ENCODE data around the gene FOXL3. TPM values are rescaled to one million over a fixed set of nuclear protein-coding genes. Genes with fewer than 3 reads are reported as not detected.
A peak's percentile ranks its signal among the peaks of the same experiment; 100 is the strongest.

The FOXL3 gene
- polyA plus RNA-seq, 3 donors: not detected

GRCh38 chr7:271266-272107 is 18.5 kb upstream of the FOXL3 start:
- H3K27ac ChIP-seq (ENCODE audit: low read depth in 1 of 2, low read length in 2 of 2): no peak overlapping the region
- no peaks in the 10 kb centered on the region for H3K79me2 ChIP-seq (ENCODE audit: insufficient read depth, low read length)
- Mint-ChIP-seq H3K9me3 (peaks cover 36 to 56% (median 44%) of the 10 kb centered on the region in 7 donors), H3K27ac (no peak overlapping the region), H3K4me1 (peaks cover 2% of the 10 kb centered on the region), H3K27me3 (ENCODE audit: low read depth in 3 of 3) (peaks cover 1 to 9% (median 7%) of the 10 kb centered on the region in 3 donors), H3K36me3 (no peaks in the 10 kb centered on the region), H3K4me3 (no peak overlapping the region)
- intact Hi-C loops (cut with micrococcal nuclease): no loop called here
- no peaks in the 10 kb centered on the region for H3K36me3 ChIP-seq (replicated peaks in 1 of 2; ENCODE audit: control insufficient read depth in 1 of 2, insufficient read depth in 2 of 2, low read length in 2 of 2)
- H3K27me3 ChIP-seq (ENCODE audit: control insufficient read depth in 2 of 2, insufficient read depth in 2 of 2, low read length in 2 of 2): no peaks in the 10 kb centered on the region
- no peak for DNase-seq
- no peaks in the 10 kb centered on the region for H3K4me1 ChIP-seq (ENCODE audit: control insufficient read depth in 1 of 2, insufficient read depth in 2 of 2, low read length in 2 of 2)
- TF ChIP-seq, protein P1, sequence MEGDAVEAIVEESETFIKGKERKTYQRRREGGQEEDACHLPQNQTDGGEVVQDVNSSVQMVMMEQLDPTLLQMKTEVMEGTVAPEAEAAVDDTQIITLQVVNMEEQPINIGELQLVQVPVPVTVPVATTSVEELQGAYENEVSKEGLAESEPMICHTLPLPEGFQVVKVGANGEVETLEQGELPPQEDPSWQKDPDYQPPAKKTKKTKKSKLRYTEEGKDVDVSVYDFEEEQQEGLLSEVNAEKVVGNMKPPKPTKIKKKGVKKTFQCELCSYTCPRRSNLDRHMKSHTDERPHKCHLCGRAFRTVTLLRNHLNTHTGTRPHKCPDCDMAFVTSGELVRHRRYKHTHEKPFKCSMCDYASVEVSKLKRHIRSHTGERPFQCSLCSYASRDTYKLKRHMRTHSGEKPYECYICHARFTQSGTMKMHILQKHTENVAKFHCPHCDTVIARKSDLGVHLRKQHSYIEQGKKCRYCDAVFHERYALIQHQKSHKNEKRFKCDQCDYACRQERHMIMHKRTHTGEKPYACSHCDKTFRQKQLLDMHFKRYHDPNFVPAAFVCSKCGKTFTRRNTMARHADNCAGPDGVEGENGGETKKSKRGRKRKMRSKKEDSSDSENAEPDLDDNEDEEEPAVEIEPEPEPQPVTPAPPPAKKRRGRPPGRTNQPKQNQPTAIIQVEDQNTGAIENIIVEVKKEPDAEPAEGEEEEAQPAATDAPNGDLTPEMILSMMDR (IDR thresholded peaks at IDR 0.05): no peak
- no peak overlapping the region for H2AFZ ChIP-seq (ENCODE audit: insufficient read depth, low read depth, low read length, poor library complexity, severe bottlenecking)
- peaks cover 42 to 48% of the 10 kb centered on the region in 2 donors for H3K9me3 ChIP-seq (replicated peaks in 1 of 2; ENCODE audit: control insufficient read depth in 1 of 2, insufficient read depth in 1 of 2, low read length in 2 of 2)
- no peak overlapping the region for H3K4me2 ChIP-seq (replicated peaks; ENCODE audit: extremely low read depth, low read length, poor library complexity, severe bottlenecking)
- 93% methylated on average over 8 of the region's 14 CpGs for WGBS (ENCODE audit: insufficient coverage)
- no peaks in the 10 kb centered on the region for H4K20me1 ChIP-seq (ENCODE audit: insufficient read depth, low read length)
- no peak overlapping the region for H3K9ac ChIP-seq (ENCODE audit: insufficient read depth, low read length, poor library complexity, severe bottlenecking)
- H3K4me3 ChIP-seq (replicated peaks in 1 of 3; ENCODE audit: low read depth in 2 of 3, low read length in 3 of 3): no peak overlapping the region

DNA sequence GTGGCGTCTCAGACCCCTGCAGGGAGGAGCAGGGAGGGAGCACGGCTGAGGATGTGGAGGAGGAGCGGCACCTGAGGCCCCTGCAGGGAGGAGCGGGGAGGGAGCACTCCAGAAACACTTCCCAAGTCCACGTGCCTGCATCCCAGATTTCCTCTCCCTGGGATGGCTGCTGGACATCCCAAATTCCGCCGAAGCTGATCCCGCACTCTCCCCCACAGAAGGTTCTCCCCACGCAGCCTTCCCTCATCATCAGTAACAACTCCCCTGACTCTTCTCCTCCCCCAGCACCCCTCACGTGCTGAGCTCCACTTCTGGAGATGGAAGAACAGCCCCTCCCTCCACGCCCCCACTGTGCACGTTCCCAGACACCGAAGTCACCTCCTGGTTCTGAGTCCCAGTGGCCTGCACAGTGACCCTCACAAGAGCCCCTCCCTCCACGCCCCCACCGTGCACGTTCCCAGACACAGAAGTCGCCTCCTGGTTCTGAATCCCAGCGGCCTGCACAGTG is 17.8 kb upstream of the FOXL3 start:
- Histone ChIP-seq H3K4me3 (replicated peaks in 1 of 3; ENCODE audit: low read depth in 2 of 3, low read length in 3 of 3) (no peak overlapping the region), H3K36me3 (replicated peaks in 1 of 2; ENCODE audit: control insufficient read depth in 1 of 2, insufficient read depth in 2 of 2, low read length in 2 of 2) (no peaks in the 10 kb centered on the region), H3K9ac (ENCODE audit: insufficient read depth, low read length, poor library complexity, severe bottlenecking) (no peak overlapping the region), H3K4me2 (replicated peaks; ENCODE audit: extremely low read depth, low read length, poor library complexity, severe bottlenecking) (no peak overlapping the region), H3K27me3 (ENCODE audit: control insufficient read depth in 2 of 2, insufficient read depth in 2 of 2, low read length in 2 of 2) (no peaks in the 10 kb centered on the region), H3K27ac (ENCODE audit: low read depth in 1 of 2, low read length in 2 of 2) (no peak overlapping the region), H3K4me1 (ENCODE audit: control insufficient read depth in 1 of 2, insufficient read depth in 2 of 2, low read length in 2 of 2) (no peaks in the 10 kb centered on the region), H4K20me1 (ENCODE audit: insufficient read depth, low read length) (no peaks in the 10 kb centered on the region), H2AFZ (ENCODE audit: insufficient read depth, low read depth, low read length, poor library complexity, severe bottlenecking) (no peak overlapping the region), H3K79me2 (ENCODE audit: insufficient read depth, low read length) (no peaks in the 10 kb centered on the region), H3K9me3 (replicated peaks in 1 of 2; ENCODE audit: control insufficient read depth in 1 of 2, insufficient read depth in 1 of 2, low read length in 2 of 2) (peaks cover 48 to 54% of the 10 kb centered on the region in 2 donors)
- TF ChIP-seq, protein P1 (IDR thresholded peaks at IDR 0.05): no peak
- H3K36me3 Mint-ChIP-seq: no peaks in the 10 kb centered on the region
- peaks cover 36 to 63% (median 47%) of the 10 kb centered on the region in 7 donors for H3K9me3 Mint-ChIP-seq
- peaks cover 2% of the 10 kb centered on the region for H3K4me1 Mint-ChIP-seq
- 94% methylated on average over 16 of the region's 18 CpGs for WGBS (ENCODE audit: insufficient coverage)
- peak overlapping the region in 1 of 7 donors; percentile 54 for H3K27ac Mint-ChIP-seq
- intact Hi-C loops (cut with micrococcal nuclease): no loop called here
- DNase-seq: no peak
- no peak overlapping the region for H3K4me3 Mint-ChIP-seq
- H3K27me3 Mint-ChIP-seq (ENCODE audit: low read depth in 3 of 3): peaks cover 2 to 9% (median 7%) of the 10 kb centered on the region in 3 donors
